Epithelial cell of esophagus (primary cell): ENCODE results near the gene TENM3.

Source experiments
- DNase-seq: peaks from one replicate; pipeline ENCODE4 v3.0.0; 2010; ENCODE audit warnings: low read depth
- H3K4me3 ChIP-seq: 2 replicates; pipeline ENCODE4 v1.5.1; 2011; ENCODE audit warnings: mild to moderate bottlenecking, low read length, control low read depth
- CTCF ChIP-seq: IDR thresholded peaks from 2 replicates; pipeline ENCODE4 v1.5.1; 2011; ENCODE audit warnings: low read depth, mild to moderate bottlenecking, low read length, control low read depth, inconsistent platforms; ENCODE audit not compliant: insufficient read depth; ENCODE audit errors: missing control alignments

Gene TENM3

GRCh38 chr4:182470215-182470614 lies 227.0 kb downstream of the TENM3 start:
- TF ChIP-seq CTCF: no peak
- no peak overlapping the region for H3K4me3 ChIP-seq
- no peak for DNase-seq

GRCh38 chr4:182475539-182475938 lies 232.3 kb downstream of the TENM3 start:
- TF ChIP-seq CTCF: no peak
- no peak overlapping the region for H3K4me3 ChIP-seq
- DNase-seq: peak; percentile 43

GRCh38 chr4:182478475-182478874 lies 235.3 kb downstream of the TENM3 start:
- peak; percentile 45 for DNase-seq
- TF ChIP-seq CTCF: peak; percentile 60
- no peak overlapping the region for H3K4me3 ChIP-seq

GRCh38 chr4:182483685-182484084 lies 240.5 kb downstream of the TENM3 start:
- no peak overlapping the region for H3K4me3 ChIP-seq
- DNase-seq: no peak
- no peak for TF ChIP-seq CTCF

- no peak for DNase-seq
- no peak for TF ChIP-seq CTCF
Observed at GRCh38 chr4:182486881-182487280, 243.7 kb downstream of the TENM3 start.

GRCh38 chr4:182488896-182489295 lies 245.7 kb downstream of the TENM3 start:
- H3K4me3 ChIP-seq: no peak overlapping the region
- no peak for TF ChIP-seq CTCF
- DNase-seq: no peak

More at GRCh38 chr4:182486881-182487280, 243.7 kb downstream of the TENM3 start:
- no peak overlapping the region for H3K4me3 ChIP-seq

GRCh38 chr4:182489607-182490006 lies 246.4 kb downstream of the TENM3 start:
- no peak for TF ChIP-seq CTCF
- no peak for DNase-seq
- H3K4me3 ChIP-seq: no peak overlapping the region
